H1 (cell line): ENCODE data around the gene SEC24B. TPM values are rescaled to one million over a fixed set of nuclear protein-coding genes. Genes with fewer than 3 reads are reported as not detected.

Experiments
- CTCF ChIA-PET: fragments of 300-600 bp; sonication (Branson Sonifier 250); formaldehyde crosslinking; loops from one replicate; lab custom pipeline; 2021; ENCODE audit not compliant: partially characterized antibody; lab: Charles Lee
- POLR2A ChIA-PET: fragments of 300-600 bp; sonication (Branson Sonifier 250); formaldehyde crosslinking; loops from one replicate; lab custom pipeline; 2021; ENCODE audit warnings: inconsistent platforms; ENCODE audit not compliant: partially characterized antibody; lab: Charles Lee
- DNase-seq, 2 experiments: peaks; one replicate each; pipeline versions ENCODE4 v3.0.0 to v3.0.0-alpha.2; 2010 to 2022; ENCODE audit warnings: low spot score in 2 of 2, low read depth in 1 of 2, mixed read lengths in 1 of 2
- FAIRE-seq: peaks from 2 replicates; lab custom pipeline; 2011; peaks lifted over from hg19 to GRCh38; lab: Jason Lieb, UNC
- H2AFZ ChIP-seq: 2 replicates; pipeline ENCODE4 v1.8.1; 2012; ENCODE audit warnings: low read length, inconsistent platforms
- H2AK5ac ChIP-seq: 2 replicates; pipeline ENCODE4 v1.6.1; 2013; ENCODE audit warnings: low read depth, low read length
- H2BK120ac ChIP-seq: replicated peaks from 2 replicates; pipeline ENCODE3; 2013; ENCODE audit warnings: low read depth, low read length, inconsistent platforms
- H2BK12ac ChIP-seq: 2 replicates; pipeline ENCODE4 v1.6.1; 2013; ENCODE audit warnings: low read depth, low read length
- H2BK15ac ChIP-seq: 2 replicates; pipeline ENCODE4 v1.6.1; 2013; ENCODE audit warnings: low read length
- H2BK20ac ChIP-seq: 2 replicates; pipeline ENCODE4 v1.6.1; 2013; ENCODE audit warnings: low read length
- H2BK5ac ChIP-seq: 2 replicates; pipeline ENCODE4 v1.6.1; 2013; ENCODE audit warnings: low read depth, low read length
- H3K14ac ChIP-seq: 2 replicates; pipeline ENCODE4 v1.6.1; 2013; ENCODE audit warnings: inconsistent platforms; ENCODE audit not compliant: insufficient read length
- H3K18ac ChIP-seq: 2 replicates; pipeline ENCODE4 v1.6.1; 2013; ENCODE audit warnings: low read length; ENCODE audit errors: extremely low read depth
- H3K23ac ChIP-seq: 2 replicates; pipeline ENCODE4 v1.6.1; 2013; ENCODE audit warnings: inconsistent platforms; ENCODE audit not compliant: insufficient read length
- H3K23me2 ChIP-seq: 2 replicates; pipeline ENCODE4 v1.6.1; 2013; ENCODE audit warnings: low read depth, low read length
- H3K27ac ChIP-seq: 2 replicates; pipeline ENCODE4 v1.6.1; 2011; ENCODE audit warnings: low read depth, low read length, inconsistent platforms
- H3K27me3 ChIP-seq, 4 experiments: replicated peaks in 1 of 4; 1 replicate in 1 of 4; 2 replicates in 3 of 4; pipeline versions ENCODE4 v1.6.1 to v1.8.1; 2011 to 2013; ENCODE audit warnings: low read length in 3 of 4, mild to moderate bottlenecking in 3 of 4, inconsistent platforms in 2 of 4, mixed read lengths in 2 of 4, moderate library complexity in 1 of 4; ENCODE audit not compliant: control insufficient read depth in 3 of 4, insufficient read depth in 3 of 4; ENCODE audit errors: extremely low read depth in 1 of 4
- H3K36me3 ChIP-seq, 4 experiments: 2 replicates each; pipeline versions ENCODE4 v1.6.1 to v1.8.1; 2011 to 2013; ENCODE audit warnings: mild to moderate bottlenecking in 4 of 4, low read length in 3 of 4, moderate library complexity in 2 of 4, control low read depth in 1 of 4, inconsistent platforms in 1 of 4; ENCODE audit not compliant: insufficient read depth in 4 of 4, control insufficient read depth in 2 of 4
- H3K4ac ChIP-seq: replicated peaks from 2 replicates; pipeline ENCODE3; 2013; ENCODE audit warnings: low read length, low read depth, mixed read lengths, inconsistent platforms; ENCODE audit not compliant: insufficient read length
- H3K4me1 ChIP-seq, 4 experiments: replicated peaks in 1 of 4; 1 replicate in 1 of 4; 2 replicates in 3 of 4; pipeline versions ENCODE4 v1.6.1 to v1.8.1; 2011 to 2013; ENCODE audit warnings: low read length in 3 of 4, inconsistent platforms in 2 of 4, mixed read lengths in 1 of 4; ENCODE audit not compliant: insufficient read depth in 4 of 4, control insufficient read depth in 3 of 4
- H3K4me2 ChIP-seq, 2 experiments: 2 replicates each; pipeline versions ENCODE4 v1.6.1 to v1.8.1; 2011 to 2013; ENCODE audit warnings: low read depth in 2 of 2, low read length in 2 of 2, control low read depth in 1 of 2, inconsistent platforms in 1 of 2, mild to moderate bottlenecking in 1 of 2; ENCODE audit not compliant: insufficient read depth in 1 of 2
- H3K4me3 ChIP-seq, 4 experiments: fragments of 200-600, 300-600 bp in 1 of 4; sonication (generic), shearing (Covaris generic), sonication (Bioruptor Twin) in 1 of 4; 2 replicates each; pipeline versions ENCODE4 v1.5.1 to v1.8.1; 2011 to 2016; ENCODE audit warnings: low read length in 4 of 4, low read depth in 3 of 4, control low read depth in 2 of 4, inconsistent platforms in 2 of 4, mild to moderate bottlenecking in 2 of 4, mixed read lengths in 1 of 4, moderate library complexity in 1 of 4; ENCODE audit not compliant: insufficient read depth in 2 of 4; ENCODE audit errors: extremely low read depth in 1 of 4
- H3K56ac ChIP-seq: replicated peaks from 2 replicates; pipeline ENCODE3; 2013; ENCODE audit warnings: low read depth, mild to moderate bottlenecking, mixed read lengths, low read length, inconsistent platforms; ENCODE audit not compliant: insufficient read length
- H3K79me1 ChIP-seq: 2 replicates; pipeline ENCODE4 v1.6.1; 2013; ENCODE audit warnings: low read depth, low read length, control low read depth
- H3K79me2 ChIP-seq, 2 experiments: 2 replicates each; pipeline versions ENCODE4 v1.6.1 to v1.8.1; 2012 to 2013; ENCODE audit warnings: low read length in 2 of 2, mild to moderate bottlenecking in 2 of 2, inconsistent platforms in 1 of 2; ENCODE audit not compliant: insufficient read depth in 2 of 2, control insufficient read depth in 1 of 2
- H3K9ac ChIP-seq, 4 experiments: replicated peaks in 1 of 4; 1 replicate in 1 of 4; 2 replicates in 3 of 4; pipeline versions ENCODE4 v1.6.1 to v1.8.1; 2011 to 2013; ENCODE audit warnings: low read depth in 3 of 4, low read length in 3 of 4, control low read depth in 2 of 4, mild to moderate bottlenecking in 2 of 4, moderate library complexity in 2 of 4, inconsistent platforms in 1 of 4; ENCODE audit errors: extremely low read depth in 1 of 4
- H3K9me3 ChIP-seq, 2 experiments: 2 replicates each; pipeline versions ENCODE4 v1.6.1 to v1.8.1; 2012 to 2013; ENCODE audit warnings: mild to moderate bottlenecking in 2 of 2, moderate library complexity in 2 of 2, control low read depth in 1 of 2, inconsistent platforms in 1 of 2, low read depth in 1 of 2, low read length in 1 of 2, mixed read lengths in 1 of 2; ENCODE audit not compliant: insufficient read depth in 2 of 2
- H4K20me1 ChIP-seq, 2 experiments: replicated peaks in 1 of 2; 2 replicates each; pipeline versions ENCODE3 to v1.8.1; 2011 to 2013; ENCODE audit warnings: inconsistent platforms in 2 of 2, low read length in 2 of 2, mild to moderate bottlenecking in 1 of 2; ENCODE audit not compliant: insufficient read depth in 2 of 2, control insufficient read depth in 1 of 2
- H4K5ac ChIP-seq: 2 replicates; pipeline ENCODE4 v1.6.1; 2013; ENCODE audit warnings: low read length, low read depth, mixed read lengths, inconsistent platforms; ENCODE audit not compliant: insufficient read length
- H4K8ac ChIP-seq: 2 replicates; pipeline ENCODE4 v1.8.0; 2013; ENCODE audit warnings: mild to moderate bottlenecking, moderate library complexity, low read length, inconsistent platforms; ENCODE audit not compliant: insufficient read depth; ENCODE audit errors: extremely low read depth
- H4K91ac ChIP-seq: replicated peaks from 2 replicates; pipeline ENCODE3; 2013; ENCODE audit warnings: low read length, mixed read lengths, inconsistent platforms; ENCODE audit not compliant: insufficient read length
- FOSL1 ChIP-seq: IDR thresholded peaks from 2 replicates; pipeline ENCODE4 v1.6.1; 2011; ENCODE audit warnings: mild to moderate bottlenecking, low read depth, low read length, moderate library complexity; ENCODE audit not compliant: insufficient read depth
- HDAC6 ChIP-seq: IDR thresholded peaks from one replicate; pipeline ENCODE4 v1.7.1; 2012; ENCODE audit warnings: low read depth, mild to moderate bottlenecking, inconsistent platforms, low read length, moderate library complexity
- POU5F1 ChIP-seq: IDR thresholded peaks from 2 replicates; pipeline ENCODE4 v1.6.1; 2011; ENCODE audit warnings: low read depth, mild to moderate bottlenecking, low read length, moderate library complexity
- RAD21 ChIP-seq, 2 experiments: IDR thresholded peaks in 1 of 2; conservative IDR thresholded peaks in 1 of 2; 2 replicates each; pipeline ENCODE4 v1.6.1; 2011; ENCODE audit warnings: low read depth in 2 of 2, low read length in 2 of 2, improper control_type of control experiment in 1 of 2, inconsistent platforms in 1 of 2, mild to moderate bottlenecking in 1 of 2, moderate library complexity in 1 of 2
- WGBS, 2 experiments: shearing (Covaris generic) in 1 of 2; methylation state at CpG; one replicate each; pipeline versions ENCODE4 v1.1.6 to v1.1.7; 2013 to 2015; ENCODE audit warnings: low lambda C conversion rate in 2 of 2, mixed read lengths in 2 of 2, inconsistent platforms in 1 of 2, low coverage in 1 of 2, missing lambda C conversion rate in 1 of 2; ENCODE audit not compliant: insufficient replicate concordance in 2 of 2, insufficient coverage in 1 of 2, insufficient read length in 1 of 2; ENCODE audit errors: extremely low coverage in 1 of 2, missing lambda C conversion rate in 1 of 2; 5-methylcytosine and 5-hydroxymethylcytosine counted together
- polyA plus RNA-seq, 7 experiments: library from polyadenylated mRNA; depleted of rRNA in 3 of 7; stranded (reverse) in 5 of 7; unstranded in 2 of 7; fragments of >200 nt in 5 of 7; fragments of 200-250 nt in 2 of 7; gene quantifications; 1 replicate in 5 of 7; 2 replicates in 1 of 7; 4 replicates in 1 of 7; pipeline versions ENCODE4 v1.2.1 to v1.2.3, GENCODE V29; 2011 to 2013; ENCODE audit warnings: missing spikeins in 2 of 7, mixed read lengths in 2 of 7
- total RNA-seq: library from RNA; stranded (reverse); fragmentation: NEBNext Ultra II Directional; extraction: Animal tissue kit (Norgen Biotek cat#: 25700); gene quantifications from 2 replicates; pipeline ENCODE4 v1.2.1, GENCODE V29; 2021
- TF ChIP-seq, protein P1 (sequence below): IDR thresholded peaks from 2 replicates; pipeline ENCODE4 v1.6.1; 2011; ENCODE audit warnings: low read length, improper control_type of control experiment

SEC24B gene
- total and polyA plus RNA-seq, 2 of the 8 experiments (the other 6 are each of a cell fraction or from before 2014, with no cell fraction given): 25.6 to 30.9 TPM

DNA sequence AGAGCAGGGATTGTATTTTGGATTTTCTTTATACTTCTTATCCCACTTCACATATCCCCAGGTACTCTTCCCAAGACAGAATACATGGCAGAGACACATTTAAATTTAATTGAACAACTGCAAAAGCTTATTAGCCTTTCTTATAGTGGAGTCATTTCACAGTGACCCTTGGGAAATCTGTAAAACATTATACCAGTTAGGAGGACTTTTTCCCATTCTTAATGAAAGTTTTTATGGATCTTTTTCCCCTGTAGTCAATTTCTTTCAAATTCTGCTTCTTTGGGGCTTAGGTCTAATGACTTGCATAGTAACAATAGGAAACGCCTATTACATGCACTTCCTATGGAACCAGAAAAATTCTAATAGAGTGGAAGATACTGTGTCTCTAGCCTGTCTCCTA, 111.8 kb downstream of the SEC24B start:
- Histone ChIP-seq H4K20me1 (no peaks in the 10 kb centered on the region), H2BK20ac (no peak overlapping the region), H3K4me3 (no peak overlapping the region), H2AK5ac (no peak overlapping the region), H3K9me3 (no peaks in the 10 kb centered on the region), H2BK120ac (no peak overlapping the region), H4K5ac (no peak overlapping the region), H3K27me3 (peaks cover 0 to 1% (median 0%) of the 10 kb centered on the region in 4 experiments; a peak in 1 of 7 replicates), H3K9ac (no peak overlapping the region), H2BK5ac (no peak overlapping the region), H3K4me1 (no peaks in the 10 kb centered on the region), H3K4me2 (no peak overlapping the region), H3K4ac (no peak overlapping the region), H3K23ac (no peak overlapping the region), H3K27ac (no peak overlapping the region), H2AFZ (no peak overlapping the region), H2BK15ac (no peak overlapping the region), H3K36me3 (peaks cover 0 to 3% (median 0%) of the 10 kb centered on the region in 4 experiments; a peak in 1 of 8 replicates), H4K91ac (no peak overlapping the region), H3K23me2 (no peaks in the 10 kb centered on the region), H3K79me2 (no peaks in the 10 kb centered on the region), H2BK12ac (no peak overlapping the region), H3K56ac (no peak overlapping the region), H3K18ac (no peak overlapping the region), H3K79me1 (no peaks in the 10 kb centered on the region), H3K14ac (no peak overlapping the region), H4K8ac (no peak overlapping the region)
- DNase-seq (no peak), FAIRE-seq (no peak)
- WGBS, 2 experiments: 90% methylated on average over 1 of the region's 1 CpG; no CpG with 5 or more reads in 1 of the 2 experiments
- ChIA-PET POLR2A (no interaction called here), CTCF (interaction anchor here (1.3 kb wide), 1 partner anchor 124 kb away, joined by 4 read pairs; no protein-coding TSS in a partner anchor)
- TF ChIP-seq, protein P1, sequence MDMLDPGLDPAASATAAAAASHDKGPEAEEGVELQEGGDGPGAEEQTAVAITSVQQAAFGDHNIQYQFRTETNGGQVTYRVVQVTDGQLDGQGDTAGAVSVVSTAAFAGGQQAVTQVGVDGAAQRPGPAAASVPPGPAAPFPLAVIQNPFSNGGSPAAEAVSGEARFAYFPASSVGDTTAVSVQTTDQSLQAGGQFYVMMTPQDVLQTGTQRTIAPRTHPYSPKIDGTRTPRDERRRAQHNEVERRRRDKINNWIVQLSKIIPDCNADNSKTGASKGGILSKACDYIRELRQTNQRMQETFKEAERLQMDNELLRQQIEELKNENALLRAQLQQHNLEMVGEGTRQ: no peak
- no peak for TF ChIP-seq HDAC6
- TF ChIP-seq RAD21 (IDR thresholded peaks at IDR 0.05 in 1 of 2, conservative IDR thresholded peaks at IDR 0.05 in 1 of 2; ENCODE audit: low read depth in 2 of 2, low read length in 2 of 2): no peak
- no peak for TF ChIP-seq FOSL1
- no peak for TF ChIP-seq POU5F1
